Measurements from ENCODE around the gene DOK7.

GRCh38 chr4:3483471-3483921 is 20.4 kb downstream of the DOK7 start:
- TF ChIP-seq EZH2 (IDR thresholded peaks at IDR 0.05) (no peak), POLR2AphosphoS5 (IDR thresholded peaks at IDR 0.05; ENCODE audit: borderline replicate concordance, low read depth, low read length) (no peak)
